OCI-LY3 (cell line): ENCODE data around the gene BIRC6.

Source experiments
- H2AFZ ChIP-seq: fragments of 200-600, 300-600 bp; shearing (Covaris generic); 2 replicates; pipeline ENCODE4 v1.6.0; 2014; ENCODE audit warnings: antibody characterized with exemption, low read depth, low read length
- H3K27ac ChIP-seq: fragments of 200-600, 300-600 bp; sonication (generic); 2 replicates; pipeline ENCODE4 v1.5.1; 2014; ENCODE audit warnings: mild to moderate bottlenecking, low read length, moderate library complexity, mixed read lengths
- H3K27me3 ChIP-seq: fragments of 200-600, 300-600 bp; sonication (generic); 2 replicates; pipeline ENCODE4 v1.6.1; 2014; ENCODE audit warnings: low read depth, low read length, mixed read lengths
- H3K36me3 ChIP-seq: fragments of 200-600, 300-600 bp; sonication (generic); replicated peaks from 2 replicates; pipeline ENCODE3; 2014; ENCODE audit warnings: low read depth, low read length, mixed read lengths
- H3K4me1 ChIP-seq: fragments of 300-600, 200-600 bp; sonication (generic); 2 replicates; pipeline ENCODE4 v1.6.1; 2014; ENCODE audit warnings: low read length, mixed read lengths
- H3K4me2 ChIP-seq: fragments of 200-600, 300-600 bp; sonication (generic); 2 replicates; pipeline ENCODE4 v1.6.1; 2014; ENCODE audit warnings: low read length, mixed read lengths
- H3K4me3 ChIP-seq: fragments of 300-600, 200-600 bp; sonication (generic); 2 replicates; pipeline ENCODE4 v1.5.1; 2014; ENCODE audit warnings: antibody characterized with exemption, mild to moderate bottlenecking, low read length, moderate library complexity
- H3K79me2 ChIP-seq: fragments of 300-600, 200-600 bp; shearing (Covaris generic); 2 replicates; pipeline ENCODE4 v1.6.1; 2014; ENCODE audit warnings: mild to moderate bottlenecking, low read length, mixed read lengths
- H3K9ac ChIP-seq: fragments of 300-600, 200-600 bp; shearing (Covaris generic); 2 replicates; pipeline ENCODE4 v1.6.0; 2014; ENCODE audit warnings: mild to moderate bottlenecking, low read length, moderate library complexity
- H3K9me3 ChIP-seq: fragments of 200-600, 300-600 bp; shearing (Covaris generic); 2 replicates; pipeline ENCODE4 v1.6.1; 2014; ENCODE audit warnings: low read length, mixed read lengths; ENCODE audit not compliant: insufficient read depth
- H4K20me1 ChIP-seq: fragments of 200-600, 300-600 bp; sonication (generic); 2 replicates; pipeline ENCODE4 v1.6.1; 2016; ENCODE audit warnings: low read length, mixed read lengths; ENCODE audit not compliant: insufficient read depth
- EZH2phosphoT487 ChIP-seq: fragments of 200-600 bp; shearing (Covaris generic); IDR thresholded peaks from 2 replicates; pipeline ENCODE4 v1.6.1; 2018; ENCODE audit warnings: antibody characterized with exemption, mixed run types, low read depth
- TF ChIP-seq, protein P1 (sequence below): fragments of 200-600, 300-600 bp; sonication (generic); IDR thresholded peaks from 2 replicates; pipeline ENCODE4 v1.5.1; 2014; ENCODE audit warnings: antibody characterized with exemption, low read length, low read depth

The BIRC6 gene

DNA sequence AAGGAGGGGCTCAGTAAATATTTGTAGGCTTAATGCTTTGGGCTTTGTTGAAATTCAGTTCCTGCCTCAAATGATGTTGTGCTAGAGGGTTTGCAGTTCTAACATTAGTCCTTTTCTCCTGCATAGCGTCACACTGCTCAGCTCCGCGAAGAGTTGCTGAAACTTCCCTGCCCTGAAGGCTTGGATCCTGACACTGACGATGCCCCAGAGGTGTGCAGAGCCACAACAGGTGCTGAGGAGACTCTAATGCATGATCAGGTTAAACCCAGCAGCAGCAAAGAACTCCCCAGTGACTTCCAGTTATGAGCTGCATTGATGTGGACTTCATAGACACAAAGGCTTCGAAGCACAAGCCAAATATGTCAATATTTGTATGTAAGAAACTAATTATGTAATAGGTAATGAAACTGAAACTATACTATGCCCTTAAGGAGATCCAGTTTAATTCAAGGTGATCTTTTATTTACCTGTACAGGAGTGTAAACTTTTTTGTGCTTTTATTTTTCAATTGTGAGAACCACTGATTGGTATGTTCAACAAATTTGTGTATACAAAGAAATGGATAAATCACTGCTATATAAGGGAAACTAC, 260.9 kb downstream of the BIRC6 start:
- Histone ChIP-seq H3K4me2 (no peak overlapping the region), H3K9ac (no peak overlapping the region), H3K4me1 (no peaks in the 10 kb centered on the region), H3K27me3 (no peaks in the 10 kb centered on the region), H3K36me3 (peaks cover 35% of the 10 kb centered on the region), H3K79me2 (no peaks in the 10 kb centered on the region), H3K27ac (no peak overlapping the region), H2AFZ (no peak overlapping the region), H4K20me1 (no peaks in the 10 kb centered on the region), H3K9me3 (no peaks in the 10 kb centered on the region), H3K4me3 (no peak overlapping the region)
- no peak for TF ChIP-seq EZH2phosphoT487
- TF ChIP-seq, protein P1, sequence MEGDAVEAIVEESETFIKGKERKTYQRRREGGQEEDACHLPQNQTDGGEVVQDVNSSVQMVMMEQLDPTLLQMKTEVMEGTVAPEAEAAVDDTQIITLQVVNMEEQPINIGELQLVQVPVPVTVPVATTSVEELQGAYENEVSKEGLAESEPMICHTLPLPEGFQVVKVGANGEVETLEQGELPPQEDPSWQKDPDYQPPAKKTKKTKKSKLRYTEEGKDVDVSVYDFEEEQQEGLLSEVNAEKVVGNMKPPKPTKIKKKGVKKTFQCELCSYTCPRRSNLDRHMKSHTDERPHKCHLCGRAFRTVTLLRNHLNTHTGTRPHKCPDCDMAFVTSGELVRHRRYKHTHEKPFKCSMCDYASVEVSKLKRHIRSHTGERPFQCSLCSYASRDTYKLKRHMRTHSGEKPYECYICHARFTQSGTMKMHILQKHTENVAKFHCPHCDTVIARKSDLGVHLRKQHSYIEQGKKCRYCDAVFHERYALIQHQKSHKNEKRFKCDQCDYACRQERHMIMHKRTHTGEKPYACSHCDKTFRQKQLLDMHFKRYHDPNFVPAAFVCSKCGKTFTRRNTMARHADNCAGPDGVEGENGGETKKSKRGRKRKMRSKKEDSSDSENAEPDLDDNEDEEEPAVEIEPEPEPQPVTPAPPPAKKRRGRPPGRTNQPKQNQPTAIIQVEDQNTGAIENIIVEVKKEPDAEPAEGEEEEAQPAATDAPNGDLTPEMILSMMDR: no peak

DNA sequence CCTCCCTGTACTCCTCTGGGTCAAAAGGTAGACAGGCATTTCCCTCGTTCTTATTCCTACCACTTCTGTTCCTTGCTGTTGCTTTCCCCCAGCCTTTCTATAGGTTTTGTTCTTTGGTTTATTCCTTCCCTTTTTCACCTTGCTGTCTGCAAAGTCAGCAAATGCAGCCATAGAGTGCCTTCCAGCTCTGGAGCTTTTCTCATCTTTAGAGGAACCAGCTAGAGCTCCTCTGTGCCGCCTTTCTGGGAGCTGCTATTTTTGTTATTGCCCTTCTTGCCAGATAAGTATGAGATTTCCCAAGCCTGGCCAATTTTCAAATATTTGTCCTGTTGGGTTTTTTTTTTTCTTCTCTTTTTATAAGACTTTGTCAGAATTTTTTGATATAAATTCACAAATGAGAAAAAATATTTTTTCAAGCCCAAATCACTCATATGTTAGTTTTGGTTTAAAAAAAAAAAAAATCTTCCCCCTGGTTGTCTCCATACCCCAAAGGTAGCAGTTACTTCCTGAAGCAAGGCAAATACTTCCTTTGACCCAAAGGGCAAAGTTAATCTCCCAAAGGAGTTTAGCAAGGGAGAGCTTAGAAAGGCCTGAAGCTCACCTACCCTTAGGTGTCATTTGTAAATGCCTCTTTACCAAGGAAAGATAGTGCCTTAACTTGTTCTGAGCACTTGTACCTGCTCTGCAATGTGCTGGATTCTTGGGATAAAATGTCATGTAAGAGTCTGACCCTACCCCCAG, 265.9 kb downstream of the BIRC6 start:
- H3K4me1 ChIP-seq: peaks cover 5% of the 10 kb centered on the region; the same call in 1 of the 2 replicates
- H3K9me3 ChIP-seq: no peaks in the 10 kb centered on the region
- no peak overlapping the region for H3K9ac ChIP-seq
- H3K27ac ChIP-seq: no peak overlapping the region
- no peak overlapping the region for H2AFZ ChIP-seq
- TF ChIP-seq EZH2phosphoT487: no peak
- TF ChIP-seq, protein P1: no peak
- H3K4me3 ChIP-seq: no peak overlapping the region
- H4K20me1 ChIP-seq: no peaks in the 10 kb centered on the region
- H3K27me3 ChIP-seq: no peaks in the 10 kb centered on the region
- H3K36me3 ChIP-seq: peaks cover 18% of the 10 kb centered on the region
- no peak overlapping the region for H3K4me2 ChIP-seq
- H3K79me2 ChIP-seq: no peaks in the 10 kb centered on the region

DNA sequence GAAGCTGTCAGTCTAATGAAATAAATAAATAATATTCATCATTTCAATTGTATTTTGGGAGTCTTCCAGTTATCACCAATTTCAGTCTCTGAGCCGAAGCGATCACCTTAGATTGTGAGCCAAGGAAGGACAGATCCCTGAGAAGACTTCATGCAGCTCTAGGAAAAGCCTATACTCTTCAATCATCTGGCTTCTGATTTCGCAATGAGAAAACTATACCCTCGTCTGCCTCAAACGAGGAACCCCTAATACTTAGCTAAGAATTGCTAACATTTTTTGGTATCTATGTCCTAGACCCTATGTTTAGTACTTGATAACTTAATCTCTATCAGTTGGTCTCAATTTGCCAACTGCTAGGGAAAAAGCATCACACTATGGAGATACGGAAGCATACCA, 266.5 kb downstream of the BIRC6 start:
- Histone ChIP-seq H3K9ac (no peak overlapping the region), H4K20me1 (no peaks in the 10 kb centered on the region), H3K27ac (no peak overlapping the region), H3K36me3 (peaks cover 15% of the 10 kb centered on the region), H3K4me3 (no peak overlapping the region), H3K4me2 (no peak overlapping the region), H3K79me2 (peaks cover 2% of the 10 kb centered on the region; the same call in 1 of the 2 replicates), H2AFZ (no peak overlapping the region), H3K9me3 (no peaks in the 10 kb centered on the region), H3K4me1 (peaks cover 5% of the 10 kb centered on the region; the same call in 1 of the 2 replicates), H3K27me3 (no peaks in the 10 kb centered on the region)
- TF ChIP-seq, protein P1: no peak
- TF ChIP-seq EZH2phosphoT487: no peak

DNA sequence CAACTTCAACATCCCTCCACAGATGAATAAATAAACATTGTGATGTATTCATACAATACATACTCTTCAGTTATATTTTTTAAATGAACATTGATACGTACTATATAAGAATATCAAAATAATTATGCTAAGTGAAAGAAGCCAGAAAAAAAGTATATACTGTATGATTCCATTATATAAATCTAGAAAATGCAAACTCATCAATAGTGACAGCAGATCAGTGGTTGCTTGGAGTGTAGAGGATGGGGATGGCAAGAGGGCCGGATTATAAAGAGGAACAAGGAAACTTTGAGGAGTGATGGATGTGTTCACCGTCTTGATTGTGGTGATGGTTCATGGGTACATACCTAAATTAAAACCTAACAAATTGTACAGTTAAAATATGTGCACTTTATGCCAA, 268.0 kb downstream of the BIRC6 start:
- no peak overlapping the region for H3K4me3 ChIP-seq
- H3K4me2 ChIP-seq: no peak overlapping the region
- no peak overlapping the region for H3K27ac ChIP-seq

More for the DNA sequence above, 268.0 kb downstream of the BIRC6 start:
- H3K9me3 ChIP-seq: no peaks in the 10 kb centered on the region
- H2AFZ ChIP-seq: no peak overlapping the region
- peaks cover under 1% of the 10 kb centered on the region for H3K36me3 ChIP-seq
- peaks cover 14% of the 10 kb centered on the region for H3K79me2 ChIP-seq
- H3K27me3 ChIP-seq: no peaks in the 10 kb centered on the region
- H4K20me1 ChIP-seq: no peaks in the 10 kb centered on the region
- no peak overlapping the region for H3K9ac ChIP-seq
- TF ChIP-seq EZH2phosphoT487: no peak
- TF ChIP-seq, protein P1: no peak
- H3K4me1 ChIP-seq: peaks cover 5% of the 10 kb centered on the region; the same call in 1 of the 2 replicates
